CD4-positive, alpha-beta memory T cell (primary cell): Measurements from ENCODE around the gene RNF17. TPM values are rescaled to one million over a fixed set of nuclear protein-coding genes. Genes with fewer than 3 reads are reported as not detected.

Experiments
- CTCF ChIA-PET: fragments of 350-600 bp; sonication (Branson Sonifier 250); formaldehyde crosslinking; loops from one replicate; lab custom pipeline; 2021; ENCODE audit warnings: inconsistent platforms; ENCODE audit not compliant: partially characterized antibody; lab: Charles Lee
- POLR2A ChIA-PET: fragments of 350-600 bp; sonication (Branson Sonifier 250); formaldehyde crosslinking; loops from one replicate; lab custom pipeline; 2021; ENCODE audit not compliant: partially characterized antibody; lab: Charles Lee
- DNase-seq, 5 donors: peaks; one replicate each; pipeline versions ENCODE4 v3.0.0 to v3.0.0-alpha.2; 2020 to 2022; ENCODE audit warnings: mixed read lengths in 1 of 5
- H3K27ac ChIP-seq: one replicate; pipeline ENCODE4 v1.7.0; 2013; ENCODE audit warnings: low read depth, low read length
- H3K27me3 ChIP-seq: 2 replicates; pipeline ENCODE4 v1.7.0; 2013; ENCODE audit warnings: mild to moderate bottlenecking, low read length, moderate library complexity; ENCODE audit not compliant: insufficient read depth
- H3K36me3 ChIP-seq: 2 replicates; pipeline ENCODE4 v1.7.0; 2013; ENCODE audit warnings: mild to moderate bottlenecking, low read length, moderate library complexity; ENCODE audit not compliant: insufficient read depth
- H3K4me1 ChIP-seq: 2 replicates; pipeline ENCODE4 v1.7.0; 2013; ENCODE audit warnings: mild to moderate bottlenecking, low read length, moderate library complexity; ENCODE audit not compliant: insufficient read depth
- H3K4me3 ChIP-seq, 2 donors: one replicate each; pipeline ENCODE4 v1.7.0; 2013; ENCODE audit warnings: low read length in 2 of 2, mild to moderate bottlenecking in 1 of 2
- H3K9me3 ChIP-seq, 2 donors: one replicate each; pipeline ENCODE4 v1.7.0; 2013; ENCODE audit warnings: low read length in 2 of 2, control low read depth in 1 of 2; ENCODE audit not compliant: control insufficient read depth in 1 of 2
- H3K27ac Mint-ChIP-seq, 7 donors: one replicate each; pipeline ENCODE4 v1.8.0; 2020 to 2021; ENCODE audit warnings: mixed read lengths in 7 of 7, mild to moderate bottlenecking in 6 of 7, inconsistent platforms in 3 of 7, moderate library complexity in 3 of 7
- H3K27me3 Mint-ChIP-seq, 2 donors: one replicate each; pipeline ENCODE4 v1.8.0; 2020 to 2021; ENCODE audit warnings: mixed read lengths in 2 of 2
- H3K36me3 Mint-ChIP-seq, 2 donors: one replicate each; pipeline ENCODE4 v1.8.0; 2020 to 2021; ENCODE audit warnings: mixed read lengths in 2 of 2, inconsistent platforms in 1 of 2, mild to moderate bottlenecking in 1 of 2
- H3K4me1 Mint-ChIP-seq, 4 donors: one replicate each; pipeline ENCODE4 v1.8.0; 2020 to 2021; ENCODE audit warnings: mixed read lengths in 4 of 4, mild to moderate bottlenecking in 1 of 4
- H3K4me3 Mint-ChIP-seq, 8 donors: one replicate each; pipeline ENCODE4 v1.8.0; 2020 to 2021; ENCODE audit warnings: mixed read lengths in 8 of 8, mild to moderate bottlenecking in 7 of 8, moderate library complexity in 6 of 8, inconsistent platforms in 3 of 8
- H3K9me3 Mint-ChIP-seq, 8 donors: one replicate each; pipeline ENCODE4 v1.8.0; 2020 to 2021; ENCODE audit warnings: mixed read lengths in 8 of 8, mild to moderate bottlenecking in 5 of 8, inconsistent platforms in 3 of 8, moderate library complexity in 1 of 8
- intact Hi-C: fragments of 100-400 bp; cut with micrococcal nuclease; formaldehyde crosslinking; loops from one replicate; pipeline ENCODE4 v1.15.1; 2023
- polyA plus RNA-seq, 2 donors: library from polyadenylated mRNA; unstranded; fragments of 300-500 nt; fragmentation: Illumina TruSeq; gene quantifications; one replicate each; pipeline ENCODE4 v1.2.3, GENCODE V29; 2021
- total RNA-seq, 2 experiments: library from RNA; stranded (reverse); gene quantifications; one replicate each; pipeline ENCODE4 v1.2.3, GENCODE V29; 2021

Gene RNF17
- total RNA-seq (not detected), polyA plus RNA-seq (under 1 TPM in 1 of 2 donors, not detected in 1; 0.84 TPM)

GRCh38 chr13:24763596-24764275 lies at the start of gene RNF17:
TSS of gene RNF17 (plus strand) at chr13:24764169. CDS start at chr13:24764204, 35 bp downstream.
- H3K4me1 Mint-ChIP-seq: no peaks in the 10 kb centered on the region
- H3K27ac ChIP-seq: no peak within 1 kb of the TSS
- no peaks in the 10 kb centered on the region for H3K36me3 ChIP-seq
- H3K27ac Mint-ChIP-seq: no peak within 1 kb of the TSS
- H3K4me3 Mint-ChIP-seq: no peak within 1 kb of the TSS
- no peaks in the 10 kb centered on the region for H3K27me3 ChIP-seq
- no peak for DNase-seq
- ChIA-PET CTCF (no interaction called here), POLR2A (no interaction called here)
- no peaks in the 10 kb centered on the region for H3K4me1 ChIP-seq
- intact Hi-C loops: no loop called here
- peaks cover 2 to 6% of the 10 kb centered on the region in 2 donors for H3K27me3 Mint-ChIP-seq
- H3K9me3 Mint-ChIP-seq: peaks cover 0 to 2% (median 0%) of the 10 kb centered on the region in 8 donors
- no peaks in the 10 kb centered on the region for H3K9me3 ChIP-seq
- H3K36me3 Mint-ChIP-seq: no peaks in the 10 kb centered on the region
- H3K4me3 ChIP-seq: no peak within 1 kb of the TSS

GRCh38 chr13:24716011-24716410 lies 48.0 kb upstream of the RNF17 start:
- Histone ChIP-seq H3K36me3 (no peaks in the 10 kb centered on the region), H3K4me1 (no peaks in the 10 kb centered on the region), H3K27ac (no peak overlapping the region), H3K4me3 (no peak overlapping the region), H3K27me3 (no peaks in the 10 kb centered on the region), H3K9me3 (no peaks in the 10 kb centered on the region)
- DNase-seq: no peak
- peaks cover 0 to 1% (median 0%) of the 10 kb centered on the region in 8 donors for H3K9me3 Mint-ChIP-seq
- ChIA-PET CTCF (interaction anchor here (1.0 to 1.2 kb wide), 2 partner anchors 11 to 22 kb away, joined by 3 to 4 read pairs; no protein-coding TSS in a partner anchor), POLR2A (no interaction called here)
- H3K36me3 Mint-ChIP-seq: no peaks in the 10 kb centered on the region
- H3K4me3 Mint-ChIP-seq: no peak overlapping the region
- peaks cover 1% of the 10 kb centered on the region in 2 donors for H3K27me3 Mint-ChIP-seq
- intact Hi-C loops: no loop called here
- no peak overlapping the region for H3K27ac Mint-ChIP-seq
- peaks cover 0 to 2% (median under 1%) of the 10 kb centered on the region in 4 donors for H3K4me1 Mint-ChIP-seq

- Mint-ChIP-seq H3K4me1 (peaks cover 0 to under 1% (median 0%) of the 10 kb centered on the region in 4 donors), H3K36me3 (no peaks in the 10 kb centered on the region), H3K27me3 (peaks cover 1% of the 10 kb centered on the region in 2 donors), H3K4me3 (no peak overlapping the region), H3K27ac (no peak overlapping the region), H3K9me3 (peaks cover 0 to 1% (median 0%) of the 10 kb centered on the region in 8 donors)
- intact Hi-C loops: no loop called here
- DNase-seq: no peak
- no peaks in the 10 kb centered on the region for H3K27me3 ChIP-seq
- no peak overlapping the region for H3K4me3 ChIP-seq
- H3K4me1 ChIP-seq: no peaks in the 10 kb centered on the region
- H3K9me3 ChIP-seq: no peaks in the 10 kb centered on the region
- no peak overlapping the region for H3K27ac ChIP-seq
- H3K36me3 ChIP-seq: no peaks in the 10 kb centered on the region
- CTCF ChIA-PET: interaction anchor here (1.0 kb wide), 1 partner anchor 22 kb away, joined by 3 read pairs; no protein-coding TSS in a partner anchor
- POLR2A ChIA-PET: no interaction called here
Measured at GRCh38 chr13:24716446-24716845, 47.5 kb upstream of the RNF17 start.

- Histone ChIP-seq H3K36me3 (no peaks in the 10 kb centered on the region), H3K27ac (no peak overlapping the region), H3K9me3 (no peaks in the 10 kb centered on the region), H3K4me1 (no peaks in the 10 kb centered on the region), H3K4me3 (no peak overlapping the region), H3K27me3 (no peaks in the 10 kb centered on the region)
- Mint-ChIP-seq H3K4me3 (no peak overlapping the region), H3K27ac (no peak overlapping the region), H3K4me1 (no peaks in the 10 kb centered on the region), H3K36me3 (no peaks in the 10 kb centered on the region), H3K9me3 (peaks cover 0 to 1% (median 0%) of the 10 kb centered on the region in 8 donors), H3K27me3 (peaks cover 1% of the 10 kb centered on the region in 2 donors)
- ChIA-PET POLR2A (no interaction called here), CTCF (interaction anchor here (1.0 kb wide), 1 partner anchor 23 kb away, joined by 3 read pairs; no protein-coding TSS in a partner anchor)
- intact Hi-C loops: no loop called here
- no peak for DNase-seq
Measured at GRCh38 chr13:24717217-24717616, 46.8 kb upstream of the RNF17 start.

GRCh38 chr13:24718192-24718965 lies 45.6 kb upstream of the RNF17 start:
- Histone ChIP-seq H3K36me3 (no peaks in the 10 kb centered on the region), H3K9me3 (no peaks in the 10 kb centered on the region), H3K4me3 (no peak overlapping the region), H3K27ac (no peak overlapping the region), H3K27me3 (no peaks in the 10 kb centered on the region), H3K4me1 (no peaks in the 10 kb centered on the region)
- DNase-seq: no peak
- H3K4me3 Mint-ChIP-seq: no peak overlapping the region
- H3K27me3 Mint-ChIP-seq: peaks cover 1% of the 10 kb centered on the region in 2 donors
- CTCF ChIA-PET: interaction anchor here (1.6 to 1.7 kb wide), 2 partner anchors 9 to 25 kb away, joined by 4 to 7 read pairs; no protein-coding TSS in a partner anchor
- POLR2A ChIA-PET: no interaction called here
- no peak overlapping the region for H3K27ac Mint-ChIP-seq
- peaks cover 0 to 1% (median 0%) of the 10 kb centered on the region in 8 donors for H3K9me3 Mint-ChIP-seq
- H3K4me1 Mint-ChIP-seq: no peaks in the 10 kb centered on the region
- no peaks in the 10 kb centered on the region for H3K36me3 Mint-ChIP-seq
- intact Hi-C loops: no loop called here

- Histone ChIP-seq H3K4me1 (no peaks in the 10 kb centered on the region), H3K27ac (no peak overlapping the region), H3K27me3 (no peaks in the 10 kb centered on the region), H3K9me3 (no peaks in the 10 kb centered on the region), H3K36me3 (no peaks in the 10 kb centered on the region), H3K4me3 (no peak overlapping the region)
- DNase-seq: no peak
- Mint-ChIP-seq H3K4me3 (no peak overlapping the region), H3K9me3 (peaks cover 0 to 1% (median 0%) of the 10 kb centered on the region in 8 donors), H3K36me3 (no peaks in the 10 kb centered on the region), H3K27me3 (peaks cover 1% of the 10 kb centered on the region in 2 donors), H3K27ac (no peak overlapping the region), H3K4me1 (no peaks in the 10 kb centered on the region)
- CTCF ChIA-PET: interaction anchor here (1.6 to 1.7 kb wide), 2 partner anchors 10 to 25 kb away, joined by 4 to 7 read pairs; no protein-coding TSS in a partner anchor
- POLR2A ChIA-PET: no interaction called here
- intact Hi-C loops: no loop called here
Measured at GRCh38 chr13:24719139-24719538, 44.8 kb upstream of the RNF17 start.

- CTCF ChIA-PET: interaction anchor here (0.9 to 1.7 kb wide), 5 partner anchors 14 to 117 kb away, joined by 3 to 11 read pairs (median 5); no protein-coding TSS in a partner anchor
- intact Hi-C loops: no loop called here
Measured at GRCh38 chr13:24723206-24723605, 40.8 kb upstream of the RNF17 start.

More at GRCh38 chr13:24723206-24723605, 40.8 kb upstream of the RNF17 start:
- H3K4me3 Mint-ChIP-seq: no peak overlapping the region
- no peaks in the 10 kb centered on the region for H3K4me1 ChIP-seq
- H3K36me3 ChIP-seq: no peaks in the 10 kb centered on the region
- POLR2A ChIA-PET: no interaction called here
- H3K27ac ChIP-seq: no peak overlapping the region
- no peaks in the 10 kb centered on the region for H3K9me3 ChIP-seq
- no peak overlapping the region for H3K4me3 ChIP-seq
- H3K36me3 Mint-ChIP-seq: no peaks in the 10 kb centered on the region
- no peaks in the 10 kb centered on the region for H3K4me1 Mint-ChIP-seq
- no peak for DNase-seq
- H3K9me3 Mint-ChIP-seq: no peaks in the 10 kb centered on the region
- peaks cover 0 to 2% of the 10 kb centered on the region in 2 donors for H3K27me3 Mint-ChIP-seq
- H3K27me3 ChIP-seq: no peaks in the 10 kb centered on the region
- no peak overlapping the region for H3K27ac Mint-ChIP-seq
